ENCODE measurements around the gene P2RY2. TPM values are rescaled to one million over a fixed set of nuclear protein-coding genes. Genes with fewer than 3 reads are reported as not detected.

Gene P2RY2
- total and polyA plus RNA-seq, 7 donors: 18.7 to 90.9 (median 44.2) TPM

GRCh38 chr11:73192272-73192671 is 25.8 kb upstream of the P2RY2 start:
- ATAC-seq: no peak
- 94 to 100% (median 100%) methylated on average over 1 of the region's 1 CpG for WGBS, 3 donors
- Histone ChIP-seq H3K27me3 (ENCODE audit: insufficient read depth in 3 of 3, low read length in 2 of 3) (no peaks in the 10 kb centered on the region), H3K4me3 (no peak overlapping the region), H3K27ac (no peak overlapping the region), H3K36me3 (ENCODE audit: insufficient read depth in 1 of 2, low read depth in 1 of 2) (no peaks in the 10 kb centered on the region), H3K4me1 (peaks cover 19% of the 10 kb centered on the region), H3K9me3 (no peaks in the 10 kb centered on the region)
- peak in 1 of 2 donors; percentile 25 for DNase-seq
- intact Hi-C loops (cut with DNase I): no loop called here
- TF ChIP-seq CTCF (IDR thresholded peaks at IDR 0.05): no peak

GRCh38 chr11:73193251-73194033 is 24.6 kb upstream of the P2RY2 start:
- WGBS, 3 donors: 83 to 92% (median 85%) methylated on average over 13 of the region's 13 CpGs
- H3K4me3 ChIP-seq: no peak overlapping the region
- ATAC-seq: no peak
- DNase-seq: peak in 1 of 2 donors; percentile 39
- H3K36me3 ChIP-seq (ENCODE audit: insufficient read depth in 1 of 2, low read depth in 1 of 2): no peaks in the 10 kb centered on the region
- H3K4me1 ChIP-seq: peaks cover 7% of the 10 kb centered on the region
- H3K27me3 ChIP-seq (ENCODE audit: insufficient read depth in 3 of 3, low read length in 2 of 3): no peaks in the 10 kb centered on the region
- intact Hi-C loops (cut with DNase I): no loop called here
- H3K27ac ChIP-seq: no peak overlapping the region
- H3K9me3 ChIP-seq: no peaks in the 10 kb centered on the region
- TF ChIP-seq CTCF (IDR thresholded peaks at IDR 0.05): no peak

- no peaks in the 10 kb centered on the region for H3K27me3 ChIP-seq (ENCODE audit: insufficient read depth in 3 of 3, low read length in 2 of 3)
- H3K36me3 ChIP-seq (ENCODE audit: insufficient read depth in 1 of 2, low read depth in 1 of 2): no peaks in the 10 kb centered on the region
- WGBS, 3 donors: 91 to 96% (median 93%) methylated on average over 3 of the region's 3 CpGs
- intact Hi-C loops (cut with DNase I): no loop called here
- H3K4me3 ChIP-seq: no peak overlapping the region
- no peak overlapping the region for H3K27ac ChIP-seq
- no peak for ATAC-seq
- H3K9me3 ChIP-seq: no peaks in the 10 kb centered on the region
- DNase-seq: no peak
- H3K4me1 ChIP-seq: peaks cover under 1% of the 10 kb centered on the region
- no peak for TF ChIP-seq CTCF (IDR thresholded peaks at IDR 0.05)
Measured at GRCh38 chr11:73194034-73194507, 24.0 kb upstream of the P2RY2 start.

GRCh38 chr11:73194593-73194992 is 23.5 kb upstream of the P2RY2 start:
- H3K36me3 ChIP-seq (ENCODE audit: insufficient read depth in 1 of 2, low read depth in 1 of 2): no peaks in the 10 kb centered on the region
- ATAC-seq (peak in 3 of 4 donors; percentile 26 to 40 (median 39)), DNase-seq (peak in 1 of 2 donors; percentile 19)
- no peaks in the 10 kb centered on the region for H3K9me3 ChIP-seq
- intact Hi-C loops (cut with DNase I): no loop called here
- WGBS, 3 donors: 77 to 84% (median 78%) methylated on average over 8 of the region's 8 CpGs
- H3K4me3 ChIP-seq: no peak overlapping the region
- no peaks in the 10 kb centered on the region for H3K4me1 ChIP-seq
- H3K27ac ChIP-seq: no peak overlapping the region
- no peaks in the 10 kb centered on the region for H3K27me3 ChIP-seq (ENCODE audit: insufficient read depth in 3 of 3, low read length in 2 of 3)
- TF ChIP-seq CTCF (IDR thresholded peaks at IDR 0.05): no peak

Measured in psoas muscle (tissue), 8 donors.